PC-3 (cell line): Measurements from ENCODE around the gene DST.

Source experiments
- EZH2 ChIP-seq: fragments of 300-600 bp; sonication (generic); IDR thresholded peaks from one replicate; pipeline ENCODE4 v1.6.1; 2017; ENCODE audit warnings: antibody characterized with exemption, mild to moderate bottlenecking, low read length; ENCODE audit not compliant: unreplicated experiment
- EZH2phosphoT487 ChIP-seq: fragments of 300-600 bp; sonication (generic); IDR thresholded peaks from 2 replicates; pipeline ENCODE4 v1.6.1; 2018; ENCODE audit warnings: mild to moderate bottlenecking, antibody characterized with exemption, low read length, borderline replicate concordance
- TF ChIP-seq, protein P1 (sequence below): fragments of 300-600 bp; sonication (generic); conservative IDR thresholded peaks from 2 replicates; pipeline ENCODE4 v1.5.1; 2017; ENCODE audit warnings: antibody characterized with exemption, low read depth, mild to moderate bottlenecking, low read length

DNA sequence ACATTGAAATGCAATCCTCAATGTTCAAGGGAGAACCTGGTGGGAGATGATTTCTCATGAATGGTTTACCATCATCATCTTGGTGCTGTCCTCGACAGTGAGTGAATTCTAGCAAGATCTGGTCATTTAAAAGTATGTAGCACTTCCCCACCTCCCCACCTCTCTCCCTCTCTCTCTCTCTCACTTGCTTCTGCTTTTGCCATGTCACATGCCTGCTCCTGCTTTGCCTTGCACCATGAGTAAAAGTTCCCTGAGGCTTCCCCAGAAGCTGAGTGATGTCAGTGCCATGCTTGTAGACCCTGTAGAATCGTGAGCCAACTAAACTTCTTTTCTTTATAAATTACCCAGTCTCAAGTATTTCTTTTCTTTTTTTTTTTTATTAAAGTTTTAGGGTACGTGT, 60.5 kb downstream of the DST start:
- TF ChIP-seq EZH2 (no peak), EZH2phosphoT487 (no peak)
- TF ChIP-seq, protein P1, sequence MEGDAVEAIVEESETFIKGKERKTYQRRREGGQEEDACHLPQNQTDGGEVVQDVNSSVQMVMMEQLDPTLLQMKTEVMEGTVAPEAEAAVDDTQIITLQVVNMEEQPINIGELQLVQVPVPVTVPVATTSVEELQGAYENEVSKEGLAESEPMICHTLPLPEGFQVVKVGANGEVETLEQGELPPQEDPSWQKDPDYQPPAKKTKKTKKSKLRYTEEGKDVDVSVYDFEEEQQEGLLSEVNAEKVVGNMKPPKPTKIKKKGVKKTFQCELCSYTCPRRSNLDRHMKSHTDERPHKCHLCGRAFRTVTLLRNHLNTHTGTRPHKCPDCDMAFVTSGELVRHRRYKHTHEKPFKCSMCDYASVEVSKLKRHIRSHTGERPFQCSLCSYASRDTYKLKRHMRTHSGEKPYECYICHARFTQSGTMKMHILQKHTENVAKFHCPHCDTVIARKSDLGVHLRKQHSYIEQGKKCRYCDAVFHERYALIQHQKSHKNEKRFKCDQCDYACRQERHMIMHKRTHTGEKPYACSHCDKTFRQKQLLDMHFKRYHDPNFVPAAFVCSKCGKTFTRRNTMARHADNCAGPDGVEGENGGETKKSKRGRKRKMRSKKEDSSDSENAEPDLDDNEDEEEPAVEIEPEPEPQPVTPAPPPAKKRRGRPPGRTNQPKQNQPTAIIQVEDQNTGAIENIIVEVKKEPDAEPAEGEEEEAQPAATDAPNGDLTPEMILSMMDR: no peak
